ENCODE results near the gene PSMB7.

The PSMB7 gene

GRCh38 chr9:124415102-124415851, at the start of gene PSMB7:
TSS of gene PSMB7 (minus strand) at chr9:124415442. CDS start at chr9:124415425, 17 bp downstream.
- H3K9me3 ChIP-seq (ENCODE audit: control insufficient read depth in 1 of 2, low read length in 2 of 2): no peaks in the 10 kb centered on the region
- peaks cover 8 to 11% of the 10 kb centered on the region in 2 donors for H3K4me1 ChIP-seq (ENCODE audit: control insufficient read depth in 1 of 2, insufficient read depth in 2 of 2, low read length in 2 of 2)
- peaks cover 21 to 34% of the 10 kb centered on the region in 2 donors for H3K36me3 ChIP-seq (ENCODE audit: control insufficient read depth in 1 of 2, insufficient read depth in 2 of 2, low read length in 2 of 2)
- H3K4me3 ChIP-seq (ENCODE audit: low read depth in 1 of 2, low read length in 2 of 2): peak within 1 kb of the TSS; percentile 83 to 100
- H3K9ac ChIP-seq (ENCODE audit: low read depth in 1 of 2, low read length in 2 of 2): peak within 1 kb of the TSS; percentile 89 to 92
- no peaks in the 10 kb centered on the region for H3K27me3 ChIP-seq (ENCODE audit: control insufficient read depth in 1 of 2, insufficient read depth in 2 of 2, low read length in 2 of 2)
- no peak within 1 kb of the TSS for H3K27ac ChIP-seq (ENCODE audit: low read depth, low read length)

- no peaks in the 10 kb centered on the region for H3K36me3 ChIP-seq (ENCODE audit: control insufficient read depth in 1 of 2, insufficient read depth in 2 of 2, low read length in 2 of 2)
- no peaks in the 10 kb centered on the region for H3K4me1 ChIP-seq (ENCODE audit: control insufficient read depth in 1 of 2, insufficient read depth in 2 of 2, low read length in 2 of 2)
- peaks cover 0 to 3% of the 10 kb centered on the region in 2 donors for H3K27me3 ChIP-seq (ENCODE audit: control insufficient read depth in 1 of 2, insufficient read depth in 2 of 2, low read length in 2 of 2)
- H3K27ac ChIP-seq (ENCODE audit: low read depth, low read length): no peak overlapping the region
- H3K9me3 ChIP-seq (ENCODE audit: control insufficient read depth in 1 of 2, low read length in 2 of 2): no peaks in the 10 kb centered on the region
- no peak overlapping the region for H3K4me3 ChIP-seq (ENCODE audit: low read depth in 1 of 2, low read length in 2 of 2)
- no peak overlapping the region for H3K9ac ChIP-seq (ENCODE audit: low read depth in 1 of 2, low read length in 2 of 2)
These were observed 47.5 kb upstream of the PSMB7 start for GRCh38 chr9:124462739-124463138.

- Histone ChIP-seq H3K36me3 (ENCODE audit: control insufficient read depth in 1 of 2, insufficient read depth in 2 of 2, low read length in 2 of 2) (no peaks in the 10 kb centered on the region), H3K9ac (ENCODE audit: low read depth in 1 of 2, low read length in 2 of 2) (no peak overlapping the region)
These were observed 43.2 kb upstream of the PSMB7 start for GRCh38 chr9:124458441-124458840.

GRCh38 chr9:124457887-124458431, 42.7 kb upstream of the PSMB7 start:
- peaks cover 0 to 6% of the 10 kb centered on the region in 2 donors for H3K27me3 ChIP-seq (ENCODE audit: control insufficient read depth in 1 of 2, insufficient read depth in 2 of 2, low read length in 2 of 2)
- no peaks in the 10 kb centered on the region for H3K4me1 ChIP-seq (ENCODE audit: control insufficient read depth in 1 of 2, insufficient read depth in 2 of 2, low read length in 2 of 2)
- H3K4me3 ChIP-seq (ENCODE audit: low read depth in 1 of 2, low read length in 2 of 2): no peak overlapping the region
- H3K9me3 ChIP-seq (ENCODE audit: control insufficient read depth in 1 of 2, low read length in 2 of 2): no peaks in the 10 kb centered on the region
- H3K36me3 ChIP-seq (ENCODE audit: control insufficient read depth in 1 of 2, insufficient read depth in 2 of 2, low read length in 2 of 2): no peaks in the 10 kb centered on the region
- H3K27ac ChIP-seq (ENCODE audit: low read depth, low read length): no peak overlapping the region
- H3K9ac ChIP-seq (ENCODE audit: low read depth in 1 of 2, low read length in 2 of 2): no peak overlapping the region

More at GRCh38 chr9:124458441-124458840, 43.2 kb upstream of the PSMB7 start:
- no peaks in the 10 kb centered on the region for H3K4me1 ChIP-seq (ENCODE audit: control insufficient read depth in 1 of 2, insufficient read depth in 2 of 2, low read length in 2 of 2)
- H3K27ac ChIP-seq (ENCODE audit: low read depth, low read length): no peak overlapping the region
- peaks cover 0 to 6% of the 10 kb centered on the region in 2 donors for H3K27me3 ChIP-seq (ENCODE audit: control insufficient read depth in 1 of 2, insufficient read depth in 2 of 2, low read length in 2 of 2)
- no peak overlapping the region for H3K4me3 ChIP-seq (ENCODE audit: low read depth in 1 of 2, low read length in 2 of 2)
- H3K9me3 ChIP-seq (ENCODE audit: control insufficient read depth in 1 of 2, low read length in 2 of 2): no peaks in the 10 kb centered on the region

- Histone ChIP-seq H3K36me3 (ENCODE audit: control insufficient read depth in 1 of 2, insufficient read depth in 2 of 2, low read length in 2 of 2) (no peaks in the 10 kb centered on the region), H3K4me3 (ENCODE audit: low read depth in 1 of 2, low read length in 2 of 2) (no peak overlapping the region), H3K27ac (ENCODE audit: low read depth, low read length) (no peak overlapping the region), H3K27me3 (ENCODE audit: control insufficient read depth in 1 of 2, insufficient read depth in 2 of 2, low read length in 2 of 2) (peaks cover 4 to 9% of the 10 kb centered on the region in 2 donors), H3K9ac (ENCODE audit: low read depth in 1 of 2, low read length in 2 of 2) (no peak overlapping the region), H3K9me3 (ENCODE audit: control insufficient read depth in 1 of 2, low read length in 2 of 2) (no peaks in the 10 kb centered on the region), H3K4me1 (ENCODE audit: control insufficient read depth in 1 of 2, insufficient read depth in 2 of 2, low read length in 2 of 2) (no peaks in the 10 kb centered on the region)
These were observed 42.0 kb upstream of the PSMB7 start for GRCh38 chr9:124457079-124457886.

GRCh38 chr9:124456341-124457078, 41.3 kb upstream of the PSMB7 start:
- H3K9ac ChIP-seq (ENCODE audit: low read depth in 1 of 2, low read length in 2 of 2): no peak overlapping the region
- H3K27ac ChIP-seq (ENCODE audit: low read depth, low read length): no peak overlapping the region
- H3K27me3 ChIP-seq (ENCODE audit: control insufficient read depth in 1 of 2, insufficient read depth in 2 of 2, low read length in 2 of 2): peaks cover 9 to 11% of the 10 kb centered on the region in 2 donors
- H3K4me1 ChIP-seq (ENCODE audit: control insufficient read depth in 1 of 2, insufficient read depth in 2 of 2, low read length in 2 of 2): no peaks in the 10 kb centered on the region
- H3K36me3 ChIP-seq (ENCODE audit: control insufficient read depth in 1 of 2, insufficient read depth in 2 of 2, low read length in 2 of 2): no peaks in the 10 kb centered on the region
- H3K9me3 ChIP-seq (ENCODE audit: control insufficient read depth in 1 of 2, low read length in 2 of 2): no peaks in the 10 kb centered on the region
- H3K4me3 ChIP-seq (ENCODE audit: low read depth in 1 of 2, low read length in 2 of 2): no peak overlapping the region

- H3K4me1 ChIP-seq (ENCODE audit: control insufficient read depth in 1 of 2, insufficient read depth in 2 of 2, low read length in 2 of 2): peaks cover 0 to 2% of the 10 kb centered on the region in 2 donors
- H3K9me3 ChIP-seq (ENCODE audit: control insufficient read depth in 1 of 2, low read length in 2 of 2): no peaks in the 10 kb centered on the region
- H3K27me3 ChIP-seq (ENCODE audit: control insufficient read depth in 1 of 2, insufficient read depth in 2 of 2, low read length in 2 of 2): peaks cover 16 to 18% of the 10 kb centered on the region in 2 donors
- H3K4me3 ChIP-seq (ENCODE audit: low read depth in 1 of 2, low read length in 2 of 2): no peak overlapping the region
- H3K27ac ChIP-seq (ENCODE audit: low read depth, low read length): no peak overlapping the region
- H3K9ac ChIP-seq (ENCODE audit: low read depth in 1 of 2, low read length in 2 of 2): no peak overlapping the region
- H3K36me3 ChIP-seq (ENCODE audit: control insufficient read depth in 1 of 2, insufficient read depth in 2 of 2, low read length in 2 of 2): no peaks in the 10 kb centered on the region
These were observed 40.6 kb upstream of the PSMB7 start for GRCh38 chr9:124455820-124456219.

- no peaks in the 10 kb centered on the region for H3K36me3 ChIP-seq (ENCODE audit: control insufficient read depth in 1 of 2, insufficient read depth in 2 of 2, low read length in 2 of 2)
- no peak overlapping the region for H3K9ac ChIP-seq (ENCODE audit: low read depth in 1 of 2, low read length in 2 of 2)
- no peaks in the 10 kb centered on the region for H3K9me3 ChIP-seq (ENCODE audit: control insufficient read depth in 1 of 2, low read length in 2 of 2)
- H3K27me3 ChIP-seq (ENCODE audit: control insufficient read depth in 1 of 2, insufficient read depth in 2 of 2, low read length in 2 of 2): peaks cover 24% of the 10 kb centered on the region in 2 donors
- no peak overlapping the region for H3K27ac ChIP-seq (ENCODE audit: low read depth, low read length)
- no peak overlapping the region for H3K4me3 ChIP-seq (ENCODE audit: low read depth in 1 of 2, low read length in 2 of 2)
- H3K4me1 ChIP-seq (ENCODE audit: control insufficient read depth in 1 of 2, insufficient read depth in 2 of 2, low read length in 2 of 2): peaks cover 0 to 4% of the 10 kb centered on the region in 2 donors
These were observed 39.7 kb upstream of the PSMB7 start for GRCh38 chr9:124454791-124455443.

- Histone ChIP-seq H3K4me3 (ENCODE audit: low read depth in 1 of 2, low read length in 2 of 2) (no peak overlapping the region), H3K36me3 (ENCODE audit: control insufficient read depth in 1 of 2, insufficient read depth in 2 of 2, low read length in 2 of 2) (no peaks in the 10 kb centered on the region), H3K27ac (ENCODE audit: low read depth, low read length) (no peak overlapping the region), H3K27me3 (ENCODE audit: control insufficient read depth in 1 of 2, insufficient read depth in 2 of 2, low read length in 2 of 2) (peaks cover 24 to 29% of the 10 kb centered on the region in 2 donors), H3K9me3 (ENCODE audit: control insufficient read depth in 1 of 2, low read length in 2 of 2) (no peaks in the 10 kb centered on the region), H3K4me1 (ENCODE audit: control insufficient read depth in 1 of 2, insufficient read depth in 2 of 2, low read length in 2 of 2) (peaks cover 0 to 4% of the 10 kb centered on the region in 2 donors), H3K9ac (ENCODE audit: low read depth in 1 of 2, low read length in 2 of 2) (no peak overlapping the region)
These were observed 39.1 kb upstream of the PSMB7 start for GRCh38 chr9:124454296-124454695.

Data from duodenal mucosa (tissue), 2 donors.